Activated T-cell treated with anti-CD3 and anti-CD28 coated beads for 48 hours (primary cell): ENCODE measurements around the gene ITGB3.
"Not testable (repeated sequence)": the region's sequence is repeated elsewhere in the genome, so short reads cannot be mapped to it uniquely, and the experiment has no call there.

ENCODE experiments used
- DNase-seq: peaks from one replicate; pipeline ENCODE4 v3.0.0-alpha.2; 2020; ENCODE audit warnings: low read depth

Gene ITGB3

DNA sequence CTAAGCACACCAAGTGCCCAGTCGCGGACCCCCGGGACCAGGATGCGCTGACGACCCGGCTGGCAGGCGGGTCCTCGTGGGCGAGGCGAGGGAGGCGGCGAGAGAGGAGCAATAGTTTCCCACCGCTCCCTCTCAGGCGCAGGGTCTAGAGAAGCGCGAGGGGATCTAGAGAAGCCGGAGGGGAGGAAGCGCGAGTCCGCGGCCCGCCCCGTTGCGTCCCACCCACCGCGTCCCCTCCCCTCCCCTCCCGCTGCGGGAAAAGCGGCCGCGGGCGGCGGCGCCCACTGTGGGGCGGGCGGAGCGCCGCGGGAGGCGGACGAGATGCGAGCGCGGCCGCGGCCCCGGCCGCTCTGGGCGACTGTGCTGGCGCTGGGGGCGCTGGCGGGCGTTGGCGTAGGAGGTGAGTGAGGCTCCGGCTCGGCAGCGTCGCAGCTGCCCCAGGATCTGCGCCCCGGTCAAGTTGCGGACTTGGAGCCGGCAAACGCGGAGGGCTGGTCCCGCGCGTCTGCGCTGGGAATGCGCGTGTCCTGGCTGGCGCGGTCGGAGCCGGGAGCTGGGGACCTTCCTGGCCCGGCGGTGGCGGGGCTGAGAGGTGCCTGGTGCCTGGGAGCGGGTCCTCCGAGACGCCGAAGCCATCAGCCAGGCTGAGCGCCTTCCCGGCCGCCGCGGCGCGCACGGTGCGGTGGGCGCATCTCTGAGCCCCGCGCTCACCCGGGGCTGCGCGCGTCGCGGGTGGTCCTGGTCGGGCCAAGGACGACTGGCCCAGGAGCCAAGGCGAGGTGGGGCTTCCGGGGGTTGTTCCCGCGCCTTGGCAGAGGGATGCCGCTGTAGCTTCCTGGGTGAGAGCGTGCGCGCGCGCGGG, at the start of gene ITGB3:
Gene ITGB3, plus strand, starts transcription at position 287 of the 862 bp plus-strand sequence. Its CDS starts 35 bp downstream, at position 322.
- peak; percentile 58 for DNase-seq

DNA sequence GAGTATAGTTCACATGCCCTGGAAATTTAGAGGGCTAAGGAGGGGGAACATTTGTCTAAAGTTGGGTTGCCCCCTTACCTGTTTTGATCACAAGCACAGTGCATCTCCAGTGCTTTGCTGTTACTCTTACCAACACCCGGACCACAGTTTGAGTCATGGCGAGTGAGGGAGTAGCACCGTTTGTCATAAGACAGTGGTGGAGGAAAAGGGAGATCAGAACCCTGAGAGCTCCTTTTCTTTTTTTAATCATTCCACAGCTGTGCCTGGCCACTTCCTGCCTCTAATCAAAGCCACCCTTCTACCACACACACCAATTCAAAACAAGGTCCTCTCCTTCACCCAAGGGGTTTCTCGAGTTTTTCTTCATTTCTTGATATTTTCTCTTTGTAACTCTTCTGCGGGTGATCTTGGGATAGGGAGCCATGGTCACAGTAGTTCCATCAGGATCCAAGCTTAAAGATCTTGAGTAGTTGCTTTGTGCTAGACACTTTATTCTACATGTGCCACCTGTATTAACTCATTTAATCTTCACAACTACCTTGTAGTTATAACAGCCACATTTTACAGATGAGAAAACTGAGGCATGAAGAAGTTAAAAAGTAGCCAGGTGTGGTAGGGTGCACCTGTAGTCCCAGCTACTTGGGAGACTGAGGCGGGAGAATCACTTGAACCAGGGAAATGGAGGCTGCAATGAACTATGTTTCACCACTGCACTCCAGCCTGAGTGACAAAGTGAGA, 49.5 kb upstream of the ITGB3 start:
- peak; percentile 45 for DNase-seq

DNA sequence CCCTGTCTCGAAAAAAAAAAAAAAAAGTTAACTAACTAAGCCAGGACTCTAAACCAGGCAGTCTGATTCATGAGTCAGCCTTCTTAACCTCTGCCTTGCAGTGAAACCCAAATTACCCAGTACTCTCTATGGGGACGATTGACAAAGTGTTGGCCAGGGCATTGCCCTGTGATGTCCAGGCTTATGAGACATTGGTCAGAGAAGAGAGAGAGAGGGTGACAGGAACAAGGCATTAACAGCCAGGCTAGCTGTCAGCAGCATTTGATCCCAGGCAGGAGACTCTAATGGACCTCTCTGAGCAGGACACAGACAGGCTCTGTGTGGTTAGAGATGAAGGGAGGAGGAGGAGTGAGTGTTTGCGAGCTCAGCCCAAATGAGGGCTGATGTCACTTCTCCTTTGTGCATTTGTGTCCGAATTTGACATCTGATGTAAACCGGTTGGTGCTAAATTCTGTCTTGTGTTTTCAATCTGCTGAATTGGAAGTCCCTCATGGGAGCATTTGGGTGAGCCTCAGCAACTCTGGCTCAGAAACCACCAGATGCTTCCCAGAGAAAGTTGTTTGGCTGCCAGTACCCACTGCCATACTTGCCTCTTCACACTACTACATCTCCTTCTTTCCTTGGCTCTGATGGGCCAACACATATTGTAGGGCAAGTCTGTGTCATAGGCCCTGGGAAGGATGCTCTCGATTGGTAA, 48.8 kb upstream of the ITGB3 start:
- no peak for DNase-seq

DNA sequence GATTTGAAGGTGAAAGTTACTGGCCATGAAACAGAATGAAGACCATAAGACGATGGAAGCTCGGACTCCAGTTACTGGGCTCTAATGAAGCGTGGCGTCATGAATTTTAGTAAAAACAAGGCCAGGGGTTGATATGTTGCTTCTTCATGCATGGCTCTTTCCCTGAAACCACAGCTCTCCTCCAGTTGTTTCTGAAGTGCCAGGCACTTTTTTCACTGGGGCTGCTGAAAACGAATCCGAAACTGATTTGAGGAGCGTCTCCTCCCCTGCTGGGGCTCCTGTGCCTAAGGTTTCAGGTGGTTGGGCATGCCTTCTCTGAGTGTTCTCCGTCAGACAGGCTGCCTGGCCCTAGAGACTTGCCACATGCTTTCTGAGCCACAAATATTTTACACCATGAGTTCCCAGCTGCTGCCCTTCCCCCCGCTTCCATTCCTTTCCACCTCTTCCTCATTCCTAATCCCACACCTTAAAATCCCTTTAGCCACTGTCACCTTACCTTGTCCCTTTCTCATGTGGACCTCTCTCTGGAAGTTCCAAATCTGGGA, 48.1 kb upstream of the ITGB3 start:
- no peak for DNase-seq

DNA sequence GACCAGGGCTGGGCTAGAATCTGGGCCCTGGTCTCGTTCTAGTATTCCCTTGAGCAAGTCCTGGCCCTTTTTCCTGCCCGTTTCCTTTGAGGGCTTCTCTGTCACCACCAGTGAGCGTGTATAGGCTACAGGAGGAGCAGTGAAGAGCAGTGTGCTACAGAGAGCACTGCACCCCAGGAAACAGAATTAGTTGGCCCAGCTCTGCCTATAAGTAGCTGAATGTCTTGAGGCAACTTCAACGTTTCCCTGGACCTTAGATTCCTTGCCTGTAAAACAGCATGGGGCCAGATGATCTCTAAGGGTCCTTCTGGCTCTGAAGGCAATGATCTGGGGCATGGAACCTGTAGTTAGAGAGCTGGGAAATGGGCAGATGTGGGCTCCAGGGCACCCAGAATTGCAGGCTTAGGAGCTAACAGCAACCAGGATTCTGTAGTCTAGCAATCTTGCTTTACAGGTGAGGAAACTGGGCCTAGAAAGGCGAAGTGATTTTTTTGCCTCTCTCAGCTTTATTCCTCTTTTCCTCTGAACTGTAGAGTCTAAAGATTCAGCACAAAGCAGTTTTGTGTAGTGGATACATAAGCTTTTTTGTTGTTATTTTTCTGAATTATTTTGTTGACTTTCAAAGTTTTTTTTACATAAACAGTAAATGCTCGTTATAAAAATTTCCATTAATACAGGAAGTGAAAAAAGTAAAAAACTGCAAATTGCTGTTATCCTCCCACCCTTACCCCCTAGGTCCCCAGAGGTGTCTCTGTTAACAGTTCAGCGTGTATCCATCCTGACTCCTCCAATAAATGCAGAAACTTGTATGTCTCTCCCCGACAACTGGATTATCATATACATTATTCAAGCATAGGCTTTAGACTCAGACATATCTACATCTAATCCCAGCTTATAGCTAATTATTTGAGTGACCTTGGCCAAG, 46.2 kb upstream of the ITGB3 start:
- DNase-seq = no peak

DNA sequence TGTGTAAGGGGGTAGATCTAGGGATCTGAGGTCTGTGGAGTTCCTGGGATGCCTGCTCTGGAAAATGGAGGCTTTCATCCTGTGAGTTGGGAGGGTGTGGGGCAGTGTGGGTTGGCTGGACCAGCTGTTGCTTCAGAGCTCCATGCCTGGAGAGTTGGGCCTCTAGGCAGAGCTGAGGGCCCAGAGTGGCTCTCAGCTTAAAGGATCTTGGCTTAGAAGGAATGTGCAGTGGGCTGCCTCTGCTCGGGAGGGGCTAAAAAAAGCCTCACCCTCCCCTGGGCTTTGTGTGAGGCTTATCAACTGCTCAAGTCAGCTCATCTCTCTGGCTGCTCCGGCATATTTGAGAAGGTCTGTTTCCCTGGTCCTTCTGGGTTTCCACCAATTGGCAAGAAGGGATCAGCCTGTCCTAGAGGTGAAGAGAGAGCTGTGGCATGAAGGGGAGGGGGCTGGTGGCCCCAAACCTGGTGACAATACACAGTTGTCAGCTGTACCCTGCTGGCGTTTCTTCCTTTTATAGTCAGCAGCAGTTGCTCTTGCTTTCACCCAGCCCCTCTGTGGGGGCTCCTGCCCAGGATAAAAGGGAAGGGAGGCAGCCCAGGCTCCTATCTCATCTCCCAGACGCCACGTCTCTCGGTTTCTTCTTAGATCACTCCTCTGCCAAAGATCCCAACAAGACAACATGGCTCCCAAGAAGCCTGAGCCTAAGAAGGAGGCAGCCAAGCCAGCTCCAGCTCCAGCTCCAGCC, 44.7 kb upstream of the ITGB3 start, which contains the start of gene MYL4:
Gene MYL4, plus strand, starts transcription at position 605 of the 745 bp plus-strand sequence. Its CDS starts 75 bp downstream, at position 680.
- no peak for DNase-seq

DNA sequence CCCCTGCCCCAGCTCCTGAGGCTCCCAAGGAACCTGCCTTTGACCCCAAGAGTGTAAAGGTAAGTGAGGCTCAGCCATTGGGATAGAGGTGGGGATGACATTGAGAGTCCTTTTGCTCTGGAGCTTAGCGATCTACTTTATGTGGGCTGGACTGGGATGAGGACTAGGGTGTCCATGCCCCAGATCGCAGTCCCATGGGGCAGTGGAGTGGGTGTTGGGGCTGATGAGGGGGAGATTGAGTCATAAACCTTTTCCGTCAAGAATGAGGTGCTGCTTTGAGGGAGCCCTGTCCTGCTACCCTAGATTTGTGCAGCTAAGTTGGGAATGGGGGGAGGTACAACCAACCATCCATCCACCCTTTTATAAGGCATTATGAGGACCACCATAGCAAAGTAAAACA, 44.1 kb upstream of the ITGB3 start:
- DNase-seq = no peak

DNA sequence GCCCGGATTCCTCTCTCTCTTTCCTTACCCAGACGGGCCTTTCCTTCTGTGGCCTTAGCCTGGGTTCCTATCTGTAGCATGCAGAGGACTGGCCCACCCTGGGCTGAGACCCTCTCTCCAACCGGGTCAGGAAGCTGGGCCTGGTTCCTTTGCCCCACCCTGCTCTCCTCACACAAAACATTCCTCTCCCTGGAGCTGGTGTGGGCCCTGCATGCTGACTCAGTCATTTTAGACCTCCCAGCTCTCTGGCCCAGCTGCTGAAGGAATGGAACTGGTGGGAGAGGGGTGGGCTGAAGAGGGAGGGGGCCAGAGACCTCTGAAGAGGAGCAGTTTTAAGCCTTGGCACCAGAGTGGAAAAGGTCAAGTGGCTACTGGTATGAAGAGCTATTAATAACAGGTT, 43.5 kb upstream of the ITGB3 start:
- no peak for DNase-seq

DNA sequence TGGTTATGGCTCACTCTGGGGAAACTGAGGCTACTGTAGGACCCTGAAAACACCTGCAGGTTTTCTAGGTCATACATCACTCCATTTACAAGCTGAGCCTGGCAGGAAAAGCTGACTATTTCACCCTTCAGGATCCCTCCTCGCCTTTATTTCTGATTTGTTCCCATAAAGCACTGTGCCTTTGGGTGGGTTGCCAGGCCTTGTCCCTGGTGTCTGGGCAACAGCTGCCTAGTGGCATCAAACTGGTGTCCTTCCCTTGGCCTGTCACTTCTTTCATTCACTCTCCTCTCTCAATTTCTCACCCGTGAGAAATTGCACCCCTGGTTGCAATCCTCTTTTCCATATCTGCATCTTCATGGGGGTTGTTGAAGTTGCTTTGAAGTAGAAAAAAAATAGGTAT, 42.8 kb upstream of the ITGB3 start:
- no peak for DNase-seq

DNA sequence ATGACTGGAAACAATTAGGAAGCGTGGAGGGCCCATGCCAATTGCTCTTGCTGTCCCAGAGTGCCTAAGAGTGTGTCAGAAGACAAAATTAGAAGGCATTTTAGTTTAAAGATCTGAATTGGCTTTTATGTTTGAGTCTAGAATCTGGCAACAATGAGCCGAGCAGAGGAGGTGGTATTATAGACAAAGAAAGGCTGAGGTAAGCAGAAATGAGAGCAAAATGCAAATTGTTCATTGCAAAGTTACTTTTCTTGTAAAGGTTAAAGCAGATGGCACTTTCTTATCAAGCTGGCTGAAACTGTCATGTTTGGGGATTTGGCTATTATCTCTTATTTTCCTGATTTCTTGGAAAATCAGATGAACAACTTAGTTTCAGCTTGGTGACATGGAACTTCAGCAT, 41.2 kb upstream of the ITGB3 start:
- DNase-seq = no peak

DNA sequence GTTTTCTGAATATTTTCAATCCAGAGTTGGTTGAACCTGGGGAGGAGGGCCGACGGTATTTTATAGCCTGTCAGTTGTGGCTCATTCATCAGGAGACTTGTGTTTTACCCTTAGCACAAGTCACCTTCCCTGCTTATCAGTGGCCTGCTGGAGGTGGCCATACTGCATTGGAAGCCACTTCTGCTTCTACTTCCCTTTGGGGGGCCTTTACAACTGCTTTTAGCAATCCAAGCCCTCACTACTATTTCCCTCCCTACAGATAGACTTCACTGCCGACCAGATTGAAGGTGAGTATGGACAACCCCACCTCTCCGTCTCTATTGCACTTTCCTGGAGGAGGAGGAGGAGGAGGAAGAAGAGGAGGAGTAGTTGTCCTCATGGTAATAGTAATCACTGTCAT, 40.1 kb upstream of the ITGB3 start:
- DNase-seq = no peak

DNA sequence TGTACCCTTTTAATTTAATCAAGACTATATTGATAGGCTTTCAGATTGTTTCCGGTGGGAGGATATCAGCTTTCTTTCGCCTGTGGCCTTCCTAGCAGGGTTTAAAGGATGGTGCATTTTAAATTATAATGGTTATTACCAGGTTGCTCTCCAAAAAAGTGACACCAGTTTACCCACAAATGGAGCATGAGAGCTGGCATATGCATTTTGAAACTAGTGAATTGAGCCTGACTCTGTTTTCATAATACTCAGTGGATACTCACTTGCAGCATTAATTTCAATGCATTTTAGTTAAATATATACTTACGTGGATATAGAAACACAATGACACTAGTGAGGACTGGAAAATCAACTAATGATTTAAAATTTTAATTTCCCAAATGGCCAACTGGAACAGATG, 38.7 kb upstream of the ITGB3 start:
- no peak for DNase-seq

DNA sequence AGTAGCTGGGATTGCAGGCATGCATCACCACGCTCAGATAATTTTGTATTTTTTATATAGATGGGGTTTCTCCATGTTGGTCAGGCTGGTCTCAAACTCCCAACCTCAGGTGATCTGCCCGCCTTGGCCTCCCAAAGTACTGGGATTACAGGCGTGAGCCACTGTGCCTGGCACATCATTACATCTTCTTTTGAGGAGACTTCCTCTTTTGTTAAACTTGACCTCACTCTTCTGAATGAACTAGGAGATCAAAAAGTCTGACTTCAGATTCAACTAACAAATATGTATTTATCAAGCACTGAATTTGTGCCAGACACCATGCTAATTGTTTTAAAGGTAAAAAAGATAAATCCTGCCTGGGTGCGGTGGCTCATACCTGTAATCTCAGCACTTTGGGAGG, 36.8 kb upstream of the ITGB3 start:
- not testable (repeated sequence) for DNase-seq

DNA sequence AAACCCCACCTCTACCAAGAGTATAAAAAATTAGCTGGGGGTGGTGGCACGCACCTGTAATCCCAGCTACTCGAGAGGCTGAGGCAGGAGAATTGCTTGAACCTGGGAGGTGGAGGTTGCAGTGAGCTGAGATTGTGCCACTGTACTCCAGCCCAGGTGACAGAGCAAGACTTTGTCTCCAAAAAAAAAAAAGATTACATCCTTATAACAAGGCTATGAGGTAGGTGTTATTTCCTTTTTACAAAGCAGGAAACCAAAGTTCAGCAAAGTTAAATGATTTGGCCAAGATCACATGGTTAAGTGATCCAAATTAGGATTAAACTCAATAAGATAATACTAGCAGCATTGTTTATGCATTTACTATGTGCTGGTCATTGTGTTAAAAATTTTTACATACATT, 36.3 kb upstream of the ITGB3 start:
- not testable (repeated sequence) for DNase-seq

DNA sequence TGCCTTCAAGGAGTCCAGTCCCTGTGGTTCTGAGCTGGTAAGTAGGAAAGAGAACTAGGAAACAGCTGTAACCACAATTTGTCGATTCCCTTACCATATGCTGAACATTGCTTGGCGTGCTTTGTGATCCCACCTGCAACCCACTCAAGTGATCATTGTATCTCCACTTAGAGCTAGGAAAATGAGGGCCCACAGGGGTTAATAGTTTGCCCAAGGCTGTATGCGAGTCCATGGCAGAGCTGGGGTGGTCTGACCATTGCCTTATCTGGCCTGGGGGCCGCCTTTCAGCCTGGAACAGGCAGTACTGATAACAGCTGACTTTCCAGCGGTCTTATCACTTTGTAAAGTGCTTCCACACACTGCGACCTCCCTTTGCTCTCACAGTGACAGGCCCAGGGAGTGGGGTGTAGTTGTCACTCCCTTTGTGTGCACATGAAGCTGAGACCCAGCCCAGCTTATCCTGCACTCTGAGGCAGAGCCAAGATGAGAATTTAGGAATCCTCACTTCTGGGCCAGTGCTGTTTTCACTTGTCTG, 34.7 kb upstream of the ITGB3 start:
- no peak for DNase-seq

DNA sequence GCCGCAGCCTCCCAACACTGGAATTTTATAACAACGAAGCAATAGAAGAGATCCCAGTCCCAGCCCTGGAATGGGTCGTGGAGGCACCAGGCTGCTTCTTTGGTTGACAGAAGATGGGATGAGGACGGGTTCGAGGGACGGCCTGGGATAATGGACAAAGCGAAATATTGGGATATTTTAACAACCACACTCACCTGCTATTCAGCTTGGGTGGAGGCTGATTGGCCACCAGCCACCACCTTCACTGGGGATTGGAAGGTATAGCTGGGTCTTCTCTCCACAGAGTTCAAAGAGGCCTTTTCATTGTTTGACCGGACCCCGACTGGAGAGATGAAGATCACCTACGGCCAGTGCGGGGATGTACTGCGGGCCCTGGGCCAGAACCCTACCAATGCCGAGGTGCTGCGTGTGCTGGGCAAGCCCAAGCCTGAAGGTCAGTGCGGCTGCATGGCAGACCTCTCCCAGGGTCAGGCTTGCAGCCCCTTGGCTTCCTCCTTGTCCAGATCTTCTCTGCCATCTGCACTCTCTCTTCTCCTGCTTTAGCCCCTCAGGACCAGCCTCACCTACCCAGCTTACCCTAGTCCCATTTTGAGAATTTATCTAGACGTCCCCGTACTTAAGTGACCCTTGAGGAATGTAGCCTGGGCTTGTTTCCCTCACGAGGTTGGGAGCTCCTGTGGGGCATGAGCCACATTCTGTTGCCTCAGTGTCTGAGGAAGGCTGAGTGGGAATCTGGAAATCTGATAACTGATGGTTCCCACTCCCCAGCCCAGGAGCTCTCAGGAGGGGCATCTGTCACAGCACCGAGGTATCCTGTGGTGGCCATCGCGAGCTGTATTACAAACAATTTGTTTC, 33.8 kb upstream of the ITGB3 start:
- no peak for DNase-seq

DNA sequence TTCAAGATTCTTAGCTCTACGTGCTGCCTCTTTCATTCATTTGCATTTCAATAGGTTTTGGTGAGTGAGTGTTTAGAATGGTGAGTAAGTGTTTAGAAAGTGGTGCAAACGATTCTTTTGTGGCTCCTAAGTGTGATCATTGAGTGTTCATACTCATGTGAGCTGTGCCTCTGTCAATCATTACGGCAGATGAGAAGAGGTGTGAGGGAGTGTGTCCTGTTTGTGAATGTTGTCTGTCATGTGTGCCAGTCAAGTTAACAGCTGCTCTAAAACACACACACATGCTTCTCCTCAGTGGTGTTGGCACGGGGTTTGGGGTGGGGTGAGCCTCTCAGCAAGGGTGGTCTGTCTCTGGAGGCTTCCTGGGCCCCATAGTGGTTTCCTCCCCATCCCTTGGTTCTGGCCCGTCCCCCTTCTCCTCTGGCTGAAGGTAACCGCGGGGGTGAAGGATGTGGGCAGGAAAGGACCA, 33.1 kb upstream of the ITGB3 start:
- DNase-seq = no peak

DNA sequence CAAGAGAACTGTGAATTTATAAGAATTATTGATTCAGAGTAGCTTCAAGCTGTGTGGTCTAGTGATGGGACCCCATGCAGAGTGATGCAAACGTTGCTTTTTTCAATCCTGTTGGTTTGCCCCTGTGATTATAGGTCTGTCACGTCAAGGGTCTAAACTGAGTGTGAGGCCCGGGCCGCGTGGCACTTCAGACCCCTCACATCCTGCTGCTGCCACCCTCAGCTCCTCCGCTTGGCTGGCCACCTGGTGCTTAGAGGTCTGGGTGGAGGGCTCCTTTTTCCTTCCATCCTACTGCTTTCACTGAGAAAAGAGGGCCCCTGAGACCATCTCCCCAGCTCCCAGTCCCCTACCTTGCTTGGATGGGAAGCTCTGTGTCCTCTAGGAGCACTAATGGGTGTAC, 32.5 kb upstream of the ITGB3 start:
- no peak for DNase-seq

DNA sequence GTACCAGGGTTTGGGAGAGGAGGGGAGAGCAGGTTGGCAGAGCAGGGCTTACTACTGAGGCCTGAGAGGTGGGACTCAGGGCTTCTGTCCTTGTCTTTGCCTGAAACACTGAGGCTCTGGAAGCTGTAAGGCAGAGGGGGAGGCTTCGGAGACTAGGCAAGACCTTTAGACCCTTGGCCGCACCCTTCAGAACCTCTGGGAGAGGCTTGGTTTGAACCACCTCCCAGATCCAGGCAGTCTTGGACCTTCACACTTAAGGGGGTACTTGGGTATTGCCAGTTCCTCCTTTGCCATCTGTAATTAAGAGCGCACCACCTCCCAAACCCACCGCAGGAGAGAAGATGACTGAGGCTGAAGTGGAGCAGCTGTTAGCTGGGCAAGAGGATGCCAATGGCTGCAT, 31.6 kb upstream of the ITGB3 start:
- DNase-seq = no peak
